Neuronal stem cell (in vitro differentiated cells): ENCODE measurements around the gene SPATA1.

Experiments
- DNase-seq: peaks from one replicate; pipeline ENCODE4 v3.0.0-alpha.2; 2013; ENCODE audit warnings: low spot score
- H2AFZ ChIP-seq: one replicate; pipeline ENCODE4 v1.6.1; 2013; ENCODE audit warnings: mild to moderate bottlenecking, low read length, inconsistent platforms
- H2AK5ac ChIP-seq: 2 replicates; pipeline ENCODE4 v1.6.1; 2013; ENCODE audit warnings: low read depth, mild to moderate bottlenecking, inconsistent platforms, low read length, moderate library complexity, mixed read lengths
- H2BK120ac ChIP-seq: 2 replicates; pipeline ENCODE4 v1.6.1; 2013; ENCODE audit warnings: low read depth, mild to moderate bottlenecking, inconsistent platforms, low read length, moderate library complexity, mixed read lengths
- H2BK12ac ChIP-seq: one replicate; pipeline ENCODE4 v1.6.1; 2013; ENCODE audit warnings: low read length, inconsistent platforms
- H2BK15ac ChIP-seq: 2 replicates; pipeline ENCODE4 v1.6.1; 2013; ENCODE audit warnings: mild to moderate bottlenecking, low read length, inconsistent platforms, mixed read lengths
- H2BK5ac ChIP-seq: one replicate; pipeline ENCODE4 v1.6.1; 2013; ENCODE audit warnings: inconsistent platforms, mild to moderate bottlenecking, low read length, moderate library complexity
- H3K14ac ChIP-seq: one replicate; pipeline ENCODE4 v1.6.1; 2013; ENCODE audit warnings: low read length, inconsistent platforms
- H3K18ac ChIP-seq: 2 replicates; pipeline ENCODE4 v1.6.1; 2013; ENCODE audit warnings: low read length, inconsistent platforms
- H3K23ac ChIP-seq: 2 replicates; pipeline ENCODE4 v1.6.1; 2013; ENCODE audit warnings: low read depth, mild to moderate bottlenecking, mixed read lengths, low read length, inconsistent platforms; ENCODE audit not compliant: poor library complexity
- H3K27ac ChIP-seq: replicated peaks from 3 replicates; pipeline ENCODE4 v1.5.1; 2013; ENCODE audit warnings: low read length, inconsistent platforms
- H3K27me3 ChIP-seq, 3 experiments: 2 replicates each; pipeline ENCODE4 v1.6.1; 2013; ENCODE audit warnings: low read length in 3 of 3, mild to moderate bottlenecking in 2 of 3, inconsistent platforms in 1 of 3, low read depth in 1 of 3, mixed read lengths in 1 of 3, moderate library complexity in 1 of 3; ENCODE audit not compliant: control insufficient read depth in 3 of 3, insufficient read depth in 3 of 3
- H3K36me3 ChIP-seq, 2 donors: replicated peaks in 1 of 2; 2 replicates each; pipeline ENCODE4 v1.6.1; 2013; ENCODE audit warnings: low read length in 2 of 2; ENCODE audit not compliant: control insufficient read depth in 2 of 2, insufficient read depth in 2 of 2
- H3K4ac ChIP-seq: 2 replicates; pipeline ENCODE4 v1.6.1; 2013; ENCODE audit warnings: inconsistent platforms, mild to moderate bottlenecking, low read length, moderate library complexity
- H3K4me1 ChIP-seq, 2 donors: 1 replicate in 1 of 2; 2 replicates in 1 of 2; pipeline ENCODE4 v1.6.1; 2013; ENCODE audit warnings: low read length in 2 of 2, low read depth in 1 of 2; ENCODE audit not compliant: control insufficient read depth in 2 of 2, insufficient read depth in 1 of 2
- H3K4me2 ChIP-seq: one replicate; pipeline ENCODE4 v1.6.1; 2013; ENCODE audit warnings: mild to moderate bottlenecking, low read length, inconsistent platforms; ENCODE audit not compliant: insufficient read depth, poor library complexity, severe bottlenecking
- H3K4me3 ChIP-seq, 2 donors: 2 replicates each; pipeline ENCODE4 v1.5.1; 2013; ENCODE audit warnings: low read length in 2 of 2, mild to moderate bottlenecking in 2 of 2, inconsistent platforms in 1 of 2, moderate library complexity in 1 of 2
- H3K79me1 ChIP-seq: one replicate; pipeline ENCODE4 v1.6.1; 2013; ENCODE audit warnings: low read depth, mild to moderate bottlenecking, inconsistent platforms, low read length, moderate library complexity
- H3K9ac ChIP-seq: one replicate; pipeline ENCODE4 v1.6.1; 2013; ENCODE audit warnings: mild to moderate bottlenecking, low read depth, low read length, inconsistent platforms; ENCODE audit not compliant: poor library complexity
- H3K9me3 ChIP-seq, 2 donors: replicated peaks in 1 of 2; 2 replicates each; pipeline versions ENCODE3 to v1.6.1; 2013; ENCODE audit warnings: low read length in 2 of 2, mild to moderate bottlenecking in 2 of 2, inconsistent platforms in 1 of 2, low read depth in 1 of 2, mixed read lengths in 1 of 2, moderate library complexity in 1 of 2; ENCODE audit not compliant: control insufficient read depth in 2 of 2, insufficient read depth in 1 of 2
- H4K8ac ChIP-seq: one replicate; pipeline ENCODE4 v1.6.1; 2013; ENCODE audit warnings: low read depth, mild to moderate bottlenecking, inconsistent platforms, low read length, moderate library complexity
- H4K91ac ChIP-seq: one replicate; pipeline ENCODE4 v1.6.1; 2013; ENCODE audit warnings: low read length, low read depth, mild to moderate bottlenecking, inconsistent platforms; ENCODE audit not compliant: poor library complexity
- WGBS, 2 donors: extraction: QIAGEN DNeasy Blood & Tissue Kit; methylation state at CpG; one replicate each; pipeline ENCODE4 v1.1.7; 2013; ENCODE audit warnings: missing lambda C conversion rate in 2 of 2, mixed read lengths in 1 of 2; ENCODE audit not compliant: insufficient read length in 2 of 2, insufficient replicate concordance in 1 of 2; ENCODE audit errors: extremely low coverage in 2 of 2; 5-methylcytosine and 5-hydroxymethylcytosine counted together

Gene SPATA1

DNA sequence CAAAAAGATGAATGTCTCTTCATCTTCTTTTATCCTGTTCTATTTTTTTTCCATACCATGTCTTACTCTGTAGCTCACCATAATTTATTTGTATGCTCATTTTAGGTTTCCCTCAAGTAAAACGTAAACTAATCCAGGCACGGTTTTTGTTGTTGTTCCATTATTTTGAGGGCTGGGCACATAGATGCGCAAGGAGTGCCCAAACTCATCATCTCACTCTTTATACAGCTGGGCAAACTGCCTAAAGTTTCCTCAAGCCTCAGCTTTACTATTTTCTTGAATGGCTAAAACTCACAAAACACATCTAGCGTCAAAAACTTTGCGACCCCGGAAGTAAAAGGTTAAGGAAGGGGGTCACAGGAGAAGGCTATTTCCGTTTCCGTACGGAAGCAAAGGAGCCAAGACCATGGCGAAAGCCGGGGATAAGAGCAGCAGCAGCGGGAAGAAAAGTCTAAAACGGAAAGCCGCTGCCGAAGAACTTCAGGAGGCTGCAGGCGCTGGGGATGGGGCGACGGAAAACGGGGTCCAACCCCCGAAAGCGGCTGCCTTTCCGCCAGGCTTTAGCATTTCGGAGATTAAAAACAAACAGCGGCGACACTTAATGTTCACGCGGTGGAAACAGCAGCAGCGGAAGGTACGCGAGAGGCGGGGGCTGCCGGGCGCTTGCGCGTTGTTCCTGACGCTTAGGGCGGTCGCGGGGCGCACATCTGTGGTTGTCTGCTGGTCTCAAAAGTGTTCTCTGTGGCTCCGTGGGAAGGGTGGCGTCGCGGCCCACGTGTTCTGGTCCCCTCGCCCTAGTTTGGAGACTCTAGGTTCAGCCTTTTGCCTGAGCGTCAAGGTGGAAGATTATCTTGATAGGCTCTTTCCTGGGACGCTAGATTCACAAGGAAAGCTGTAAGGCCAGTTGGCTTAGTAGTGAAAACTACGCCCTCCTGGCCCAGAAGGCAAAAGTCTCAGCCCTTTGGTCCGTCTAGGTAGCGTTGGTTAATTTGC lies 27.0 kb upstream of the SPATA1 start, which contains the start of gene RPF1:
Gene RPF1 (plus strand): TSS at position 391 of the 993 bp plus-strand sequence. CDS start 16 bp downstream, at position 407.
- H3K27ac ChIP-seq, result no peak within 1 kb of the TSS
- DNase-seq, result peak; percentile 49

GRCh38 chr1:84479998-84480397 lies 26.2 kb upstream of the SPATA1 start:
- H3K14ac ChIP-seq, result no peak overlapping the region
- no peak for DNase-seq
- no CpG with 5 or more reads among the region's 9 CpGs for WGBS, 2 donors

More for the DNA sequence above, 27.0 kb upstream of the SPATA1 start, which contains the start of gene RPF1:
- H4K91ac ChIP-seq, result no peak within 1 kb of the TSS
- WGBS, 2 donors, result no CpG with 5 or more reads among the region's 51 CpGs
- no peak within 1 kb of the TSS for H4K8ac ChIP-seq
- peaks cover 0 to 33% of the 10 kb centered on the region in 2 donors for H3K36me3 ChIP-seq
- peak within 1 kb of the TSS; percentile 59 to 86 for H3K4me3 ChIP-seq
- H2BK5ac ChIP-seq, result no peak within 1 kb of the TSS
- H2BK15ac ChIP-seq, result no peak within 1 kb of the TSS
- peaks cover 2 to 13% of the 10 kb centered on the region in 2 donors for H3K9me3 ChIP-seq
- H2BK120ac ChIP-seq, result no peak within 1 kb of the TSS
- H3K79me1 ChIP-seq, result no peaks in the 10 kb centered on the region
- peaks cover 0 to 14% (median 3%) of the 10 kb centered on the region in 3 experiments for H3K27me3 ChIP-seq
- H3K9ac ChIP-seq, result peak within 1 kb of the TSS; percentile 68
- peak within 1 kb of the TSS; percentile 81 for H3K18ac ChIP-seq
- no peak within 1 kb of the TSS for H2AK5ac ChIP-seq
- H3K4me1 ChIP-seq, result peaks cover 0 to 4% of the 10 kb centered on the region in 2 donors
- H3K4me2 ChIP-seq, result peak within 1 kb of the TSS; percentile 72
- H3K14ac ChIP-seq, result no peak within 1 kb of the TSS
- peak within 1 kb of the TSS; percentile 97 for H2AFZ ChIP-seq
- H2BK12ac ChIP-seq, result no peak within 1 kb of the TSS
- no peak within 1 kb of the TSS for H3K4ac ChIP-seq
- H3K23ac ChIP-seq, result no peak within 1 kb of the TSS

GRCh38 chr1:84480650-84481049 lies 25.5 kb upstream of the SPATA1 start:
- H3K27me3 ChIP-seq, result peaks cover 0 to 8% (median 3%) of the 10 kb centered on the region in 3 experiments
- no peak overlapping the region for H3K4me2 ChIP-seq
- no peak overlapping the region for H4K91ac ChIP-seq
- H3K4me1 ChIP-seq, result peaks cover 0 to 4% of the 10 kb centered on the region in 2 donors
- peaks cover 2 to 15% of the 10 kb centered on the region in 2 donors for H3K9me3 ChIP-seq
- no peak overlapping the region for H2AK5ac ChIP-seq
- no peak overlapping the region for H2BK12ac ChIP-seq
- H3K79me1 ChIP-seq, result no peaks in the 10 kb centered on the region
- no CpG with 5 or more reads among the region's 4 CpGs for WGBS, 2 donors
- H2BK120ac ChIP-seq, result no peak overlapping the region
- H2AFZ ChIP-seq, result no peak overlapping the region
- H2BK15ac ChIP-seq, result no peak overlapping the region
- DNase-seq, result no peak
- no peak overlapping the region for H4K8ac ChIP-seq
- peaks cover 0 to 47% of the 10 kb centered on the region in 2 donors for H3K36me3 ChIP-seq
- no peak overlapping the region for H3K23ac ChIP-seq
- no peak overlapping the region for H3K4ac ChIP-seq
- H2BK5ac ChIP-seq, result no peak overlapping the region
- no peak overlapping the region for H3K14ac ChIP-seq
- H3K27ac ChIP-seq, result no peak overlapping the region
- H3K18ac ChIP-seq, result no peak overlapping the region
- peak overlapping the region in 1 of 2 donors; percentile 59 for H3K4me3 ChIP-seq
- no peak overlapping the region for H3K9ac ChIP-seq

More at GRCh38 chr1:84479998-84480397, 26.2 kb upstream of the SPATA1 start:
- H3K4me3 ChIP-seq, result peak overlapping the region in 1 of 2 donors; percentile 59
- H3K18ac ChIP-seq, result no peak overlapping the region
- H2AFZ ChIP-seq, result peak overlapping the region; percentile 97
- H4K91ac ChIP-seq, result no peak overlapping the region
- H3K4me2 ChIP-seq, result peak overlapping the region; percentile 72
- peaks cover 2 to 13% of the 10 kb centered on the region in 2 donors for H3K9me3 ChIP-seq
- no peak overlapping the region for H3K9ac ChIP-seq
- peaks cover 0 to 4% of the 10 kb centered on the region in 2 donors for H3K4me1 ChIP-seq
- H2BK5ac ChIP-seq, result no peak overlapping the region
- H3K27me3 ChIP-seq, result peaks cover 0 to 14% (median 3%) of the 10 kb centered on the region in 3 experiments
- no peak overlapping the region for H2BK12ac ChIP-seq
- no peaks in the 10 kb centered on the region for H3K79me1 ChIP-seq
- H3K23ac ChIP-seq, result no peak overlapping the region
- no peak overlapping the region for H2AK5ac ChIP-seq
- H2BK120ac ChIP-seq, result no peak overlapping the region
- no peak overlapping the region for H4K8ac ChIP-seq
- no peak overlapping the region for H2BK15ac ChIP-seq
- peaks cover 0 to 41% of the 10 kb centered on the region in 2 donors for H3K36me3 ChIP-seq
- H3K27ac ChIP-seq, result no peak overlapping the region
- H3K4ac ChIP-seq, result no peak overlapping the region

DNA sequence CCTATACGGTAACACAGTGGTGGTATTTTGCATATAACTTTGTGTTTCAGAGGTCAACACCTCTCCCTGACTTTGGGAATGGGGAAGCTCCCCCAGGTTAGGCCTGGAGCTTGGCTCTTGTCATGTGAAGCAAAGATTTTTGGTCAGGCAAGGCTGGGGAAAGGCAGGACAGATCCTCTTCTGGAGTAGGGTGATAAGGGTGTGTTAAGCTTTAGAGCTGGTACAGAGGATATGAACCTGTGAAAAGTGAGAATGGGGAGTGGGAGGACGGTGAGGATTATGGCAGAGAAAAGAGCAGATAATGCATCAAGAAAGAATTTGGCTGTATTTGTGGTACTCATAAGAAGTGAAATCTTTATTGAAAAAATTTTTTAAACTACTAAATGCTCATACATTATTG lies 24.9 kb upstream of the SPATA1 start:
- H2AK5ac ChIP-seq, result no peak overlapping the region
- H3K14ac ChIP-seq, result no peak overlapping the region
- no peak overlapping the region for H3K27ac ChIP-seq
- no CpG with 5 or more reads among the region's 2 CpGs for WGBS, 2 donors
- no peaks in the 10 kb centered on the region for H3K79me1 ChIP-seq
- H3K4me3 ChIP-seq, result no peak overlapping the region
- no peak overlapping the region for H2BK12ac ChIP-seq
- H2BK5ac ChIP-seq, result no peak overlapping the region
- peaks cover 0 to 53% of the 10 kb centered on the region in 2 donors for H3K36me3 ChIP-seq
- H3K23ac ChIP-seq, result no peak overlapping the region
- H3K4me1 ChIP-seq, result peaks cover 0 to 4% of the 10 kb centered on the region in 2 donors
- H4K91ac ChIP-seq, result no peak overlapping the region
- no peak overlapping the region for H3K4me2 ChIP-seq
- no peak overlapping the region for H3K18ac ChIP-seq
- H3K4ac ChIP-seq, result no peak overlapping the region
- no peak overlapping the region for H2AFZ ChIP-seq
- no peak overlapping the region for H4K8ac ChIP-seq
- no peak overlapping the region for H3K9ac ChIP-seq
- H3K9me3 ChIP-seq, result peaks cover 2 to 20% of the 10 kb centered on the region in 2 donors
- no peak overlapping the region for H2BK15ac ChIP-seq
- DNase-seq, result no peak
- H3K27me3 ChIP-seq, result peaks cover 0 to 6% (median 3%) of the 10 kb centered on the region in 3 experiments
- H2BK120ac ChIP-seq, result no peak overlapping the region
